ENCODE results near the gene CXCR3.

- no peak for TF ChIP-seq CTCF (IDR thresholded peaks at IDR 0.05; ENCODE audit: insufficient read depth, low read length)
- TF ChIP-seq POLR2AphosphoS5 (IDR thresholded peaks at IDR 0.05; ENCODE audit: low read depth): no peak
Measured at GRCh38 chrX:71638409-71638808, 20.1 kb upstream of the CXCR3 start.

Measured in HL-60 (cell line).